ENCODE data around the gene SLC25A1.

GRCh38 chr22:19177164-19178064 lies 1.1 kb downstream of the SLC25A1 start:
- no peak for TF ChIP-seq ZNF565 (CRISPR knock-in tag; conservative IDR thresholded peaks at IDR 0.05; ENCODE audit: low read depth)
- no peak for TF ChIP-seq PATZ1 (CRISPR knock-in tag; IDR thresholded peaks at IDR 0.05; ENCODE audit: borderline replicate concordance)
- TF ChIP-seq PPARA (CRISPR knock-in tag; IDR thresholded peaks at IDR 0.05; ENCODE audit: borderline replicate concordance), result no peak
- TF ChIP-seq RARB (CRISPR knock-in tag; IDR thresholded peaks at IDR 0.05), result no peak
